Left ventricle myocardium inferior (tissue), 1 donor: Measurements from ENCODE around the gene DNAJC11. TPM values are rescaled to one million over a fixed set of nuclear protein-coding genes. Genes with fewer than 3 reads are reported as not detected.
"Not testable (repeated sequence)": the region's sequence is repeated elsewhere in the genome, so short reads cannot be mapped to it uniquely, and the experiment has no call there.

Experiments
- DNase-seq: peaks from one replicate; pipeline ENCODE4 v3.0.0-alpha.2; 2020
- H3K27ac ChIP-seq: fragments of 200-600 bp; replicated peaks from 2 replicates; pipeline ENCODE4 v1.8.0; 2021
- H3K27me3 ChIP-seq: fragments of 200-600 bp; 2 replicates; pipeline ENCODE4 v1.8.0; 2021; ENCODE audit warnings: low read depth
- H3K36me3 ChIP-seq: fragments of 200-600 bp; 2 replicates; pipeline ENCODE4 v1.8.0; 2021
- H3K4me1 ChIP-seq: fragments of 200-600 bp; 2 replicates; pipeline ENCODE4 v1.8.0; 2021
- H3K4me3 ChIP-seq: fragments of 200-600 bp; 2 replicates; pipeline ENCODE4 v1.8.0; 2021; ENCODE audit warnings: mild to moderate bottlenecking, moderate library complexity
- H3K9me3 ChIP-seq: fragments of 200-600 bp; replicated peaks from 2 replicates; pipeline ENCODE4 v1.8.0; 2021
- intact Hi-C: fragments of 100-400 bp; cut with micrococcal nuclease; formaldehyde crosslinking; loops from one replicate; pipeline ENCODE4 v1.11.0; 2022
- total RNA-seq: library from RNA; stranded (reverse); fragmentation: NEBNext Ultra II Directional; extraction: Animal tissue kit (Norgen Biotek cat#: 25700); gene quantifications from one replicate; pipeline ENCODE4 v1.2.1, GENCODE V29; 2021
- TF ChIP-seq, protein P1 (sequence below): fragments of 200-600 bp; IDR thresholded peaks from 2 replicates; pipeline ENCODE4 v1.8.0; 2021; ENCODE audit warnings: antibody characterized with exemption, mild to moderate bottlenecking, borderline replicate concordance
- donor health status: DM: no; HTN: yes; CAD: no; lungs with severe emphysema.

DNAJC11 gene
- total RNA-seq, 1 donor from 2014 or later: 73.6 TPM

DNA sequence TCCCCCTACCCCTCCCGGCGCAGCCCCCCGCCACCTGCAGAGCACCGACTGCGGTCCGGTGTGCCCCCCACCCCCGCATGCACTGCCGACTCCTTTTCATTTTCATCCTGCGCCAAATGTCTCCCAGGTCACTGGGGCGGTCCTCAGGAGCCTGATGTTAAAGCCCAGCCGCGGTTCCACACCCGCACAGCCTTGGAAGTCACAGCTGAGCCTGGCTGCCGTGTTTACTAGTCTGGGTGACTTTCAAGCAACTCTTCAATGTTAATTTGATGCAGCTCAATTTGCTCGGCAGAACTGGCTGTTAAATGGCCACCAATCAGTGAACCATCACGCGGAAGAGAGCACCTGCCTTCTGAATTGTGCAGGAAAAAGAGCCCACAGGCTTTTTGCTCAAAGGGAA, 49.7 kb downstream of the DNAJC11 start:
- Histone ChIP-seq H3K36me3 (peaks cover 55% of the 10 kb centered on the region), H3K27ac (no peak overlapping the region), H3K4me3 (no peak overlapping the region), H3K9me3 (no peaks in the 10 kb centered on the region), H3K27me3 (no peaks in the 10 kb centered on the region), H3K4me1 (peaks cover 4% of the 10 kb centered on the region)
- TF ChIP-seq, protein P1, sequence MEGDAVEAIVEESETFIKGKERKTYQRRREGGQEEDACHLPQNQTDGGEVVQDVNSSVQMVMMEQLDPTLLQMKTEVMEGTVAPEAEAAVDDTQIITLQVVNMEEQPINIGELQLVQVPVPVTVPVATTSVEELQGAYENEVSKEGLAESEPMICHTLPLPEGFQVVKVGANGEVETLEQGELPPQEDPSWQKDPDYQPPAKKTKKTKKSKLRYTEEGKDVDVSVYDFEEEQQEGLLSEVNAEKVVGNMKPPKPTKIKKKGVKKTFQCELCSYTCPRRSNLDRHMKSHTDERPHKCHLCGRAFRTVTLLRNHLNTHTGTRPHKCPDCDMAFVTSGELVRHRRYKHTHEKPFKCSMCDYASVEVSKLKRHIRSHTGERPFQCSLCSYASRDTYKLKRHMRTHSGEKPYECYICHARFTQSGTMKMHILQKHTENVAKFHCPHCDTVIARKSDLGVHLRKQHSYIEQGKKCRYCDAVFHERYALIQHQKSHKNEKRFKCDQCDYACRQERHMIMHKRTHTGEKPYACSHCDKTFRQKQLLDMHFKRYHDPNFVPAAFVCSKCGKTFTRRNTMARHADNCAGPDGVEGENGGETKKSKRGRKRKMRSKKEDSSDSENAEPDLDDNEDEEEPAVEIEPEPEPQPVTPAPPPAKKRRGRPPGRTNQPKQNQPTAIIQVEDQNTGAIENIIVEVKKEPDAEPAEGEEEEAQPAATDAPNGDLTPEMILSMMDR: no peak
- intact Hi-C loops: no loop called here
- DNase-seq: no peak

DNA sequence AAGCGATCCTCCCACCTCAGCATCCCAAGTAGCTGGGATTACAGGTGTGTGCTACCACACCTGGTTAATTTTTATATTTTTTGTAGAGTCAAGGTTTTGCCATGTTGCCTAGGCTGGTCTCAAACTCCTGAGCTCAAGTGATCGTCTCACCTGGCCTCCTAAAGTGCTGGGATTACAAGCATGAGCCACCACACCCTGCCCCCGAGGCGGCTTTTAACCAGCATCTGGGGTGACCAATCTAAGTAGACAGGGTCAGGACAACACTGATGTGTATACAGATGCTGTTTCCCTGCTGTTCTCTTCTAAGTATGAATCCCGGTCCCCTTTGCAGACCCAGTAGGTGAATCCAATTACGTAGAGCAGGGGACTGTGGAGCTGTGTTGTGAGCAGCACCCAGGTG, 53.1 kb downstream of the DNAJC11 start:
- Histone ChIP-seq H3K27me3 (no peaks in the 10 kb centered on the region), H3K27ac (no peak overlapping the region), H3K9me3 (no peaks in the 10 kb centered on the region), H3K36me3 (peaks cover 72% of the 10 kb centered on the region), H3K4me3 (no peak overlapping the region), H3K4me1 (no peaks in the 10 kb centered on the region)
- TF ChIP-seq, protein P1: no peak
- intact Hi-C loops: no loop called here
- DNase-seq: no peak

DNA sequence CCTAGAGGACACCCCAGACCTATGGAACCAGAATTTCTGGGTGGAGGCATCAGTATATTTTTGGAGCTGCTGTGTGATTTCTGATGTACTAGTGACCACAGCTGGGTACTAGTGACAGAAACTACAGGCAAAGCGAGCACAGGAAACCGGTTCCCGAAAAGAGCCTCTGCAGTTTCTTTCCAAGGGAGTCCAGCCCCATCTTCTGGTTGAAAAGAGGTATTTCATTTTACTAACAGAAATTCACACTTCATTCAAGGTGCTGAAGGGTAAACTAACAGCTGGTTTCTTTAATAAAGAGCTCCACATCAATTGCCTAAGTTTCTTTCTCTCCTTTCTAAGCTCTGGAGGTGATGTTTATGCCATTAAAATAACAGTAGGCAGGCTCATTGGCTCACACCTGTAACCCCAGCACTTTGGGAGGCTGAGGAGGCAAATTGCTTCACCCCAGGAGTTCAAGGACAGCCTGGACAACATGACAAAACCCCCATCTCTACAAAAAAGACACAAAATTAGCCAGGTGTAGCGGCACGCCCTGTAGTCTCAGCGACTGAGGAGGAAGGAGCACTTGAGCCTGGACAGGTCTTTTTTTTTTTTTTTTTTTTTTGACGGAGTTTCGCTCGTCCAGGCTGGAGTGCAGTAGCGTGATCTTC, 55.0 kb downstream of the DNAJC11 start:
- Histone ChIP-seq H3K27me3 (no peaks in the 10 kb centered on the region), H3K4me3 (no peak overlapping the region), H3K27ac (no peak overlapping the region), H3K4me1 (no peaks in the 10 kb centered on the region), H3K9me3 (no peaks in the 10 kb centered on the region), H3K36me3 (peaks cover 72% of the 10 kb centered on the region)
- intact Hi-C loops: no loop called here
- TF ChIP-seq, protein P1: peak; percentile 70
- DNase-seq: no peak

DNA sequence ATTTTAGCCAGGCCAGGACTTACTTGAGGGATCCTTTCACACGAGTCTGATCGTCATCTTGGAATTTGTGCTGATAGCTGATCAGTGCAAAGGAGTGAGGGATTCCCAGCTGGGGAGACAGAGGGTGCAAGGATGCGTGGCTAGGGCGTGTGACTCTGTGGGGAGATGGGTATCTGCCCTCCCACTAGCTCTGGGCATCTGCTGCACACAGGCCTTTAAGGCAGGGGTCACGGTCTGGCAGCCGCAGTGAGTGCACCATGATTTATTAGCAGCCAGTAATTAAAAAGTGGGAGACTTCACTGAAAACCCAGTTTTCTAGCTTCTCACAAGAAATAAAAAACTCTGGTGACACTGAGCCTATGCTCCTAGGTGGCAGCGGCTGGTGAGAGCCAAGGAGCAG, 56.6 kb downstream of the DNAJC11 start:
- no peak overlapping the region for H3K4me3 ChIP-seq
- TF ChIP-seq, protein P1: no peak
- no peaks in the 10 kb centered on the region for H3K27me3 ChIP-seq
- H3K27ac ChIP-seq: no peak overlapping the region
- H3K4me1 ChIP-seq: no peaks in the 10 kb centered on the region
- H3K36me3 ChIP-seq: peaks cover 72% of the 10 kb centered on the region
- intact Hi-C loops: no loop called here
- DNase-seq: no peak
- H3K9me3 ChIP-seq: no peaks in the 10 kb centered on the region

DNA sequence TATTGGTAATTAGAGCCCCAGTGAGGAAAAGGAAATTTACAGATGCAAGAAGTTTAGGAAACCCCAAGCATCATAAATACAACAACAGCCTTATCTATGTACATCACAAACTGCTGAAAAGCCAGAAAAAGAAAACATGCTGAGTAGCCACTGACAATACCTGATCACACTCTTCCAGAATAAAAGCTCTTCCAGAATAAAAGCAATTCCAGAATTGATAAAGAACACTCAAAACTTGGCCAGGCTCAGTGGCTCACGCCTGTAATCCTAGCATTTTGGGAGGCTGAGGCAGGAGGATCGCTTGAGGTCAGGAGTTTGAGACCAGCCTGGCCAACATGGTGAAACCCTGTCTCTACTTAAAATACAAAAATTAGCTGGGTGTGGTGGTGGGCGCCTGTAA, 60.7 kb downstream of the DNAJC11 start:
- peaks cover 98% of the 10 kb centered on the region for H3K36me3 ChIP-seq
- intact Hi-C loops, DNase-seq: not testable (repeated sequence)

DNA sequence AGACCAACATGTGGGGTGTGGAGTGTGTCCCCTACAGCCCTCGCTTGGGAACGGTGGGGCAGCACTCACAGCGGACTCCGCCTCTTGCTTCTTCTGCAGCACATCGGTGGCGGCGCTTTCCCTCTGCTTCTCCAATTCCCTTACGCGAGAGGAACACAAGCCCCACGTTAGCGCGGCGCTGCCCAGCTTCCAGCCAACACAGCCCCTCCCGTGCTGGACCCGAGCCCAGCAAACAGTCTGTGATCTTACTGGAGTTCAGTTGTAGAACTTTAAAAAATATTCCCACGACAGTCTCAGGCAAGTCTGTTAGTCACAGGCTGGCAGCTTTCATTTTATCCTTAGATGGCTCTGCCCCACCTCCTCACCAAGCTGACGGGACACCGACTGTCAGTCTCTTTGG, 63.4 kb downstream of the DNAJC11 start:
- no peak overlapping the region for H3K4me3 ChIP-seq

More for the DNA sequence above, 60.7 kb downstream of the DNAJC11 start:
- H3K4me1 ChIP-seq, H3K9me3 ChIP-seq, H3K4me3 ChIP-seq, H3K27ac ChIP-seq, H3K27me3 ChIP-seq: not testable (repeated sequence)

More for the DNA sequence above, 63.4 kb downstream of the DNAJC11 start:
- Histone ChIP-seq H3K9me3 (no peaks in the 10 kb centered on the region), H3K27me3 (no peaks in the 10 kb centered on the region), H3K36me3 (peaks cover 96% of the 10 kb centered on the region), H3K27ac (peak overlapping the region; percentile 55), H3K4me1 (peaks cover 8% of the 10 kb centered on the region)
- TF ChIP-seq, protein P1: no peak
- intact Hi-C loops: no loop called here
- peak; percentile 87 for DNase-seq
